SKM-1 (cell line): ENCODE results near the gene SLCO3A1.
"Not testable (repeated sequence)": the region's sequence is repeated elsewhere in the genome, so short reads cannot be mapped to it uniquely, and the experiment has no call there.

Source experiments
- DNase-seq: peaks from one replicate; lab custom pipeline; 2025; ENCODE audit not compliant: unreplicated experiment; lab: John Stamatoyannopoulos, UW

The SLCO3A1 gene

GRCh38 chr15:91961357-91961756, 107.8 kb downstream of the SLCO3A1 start:
- no peak for DNase-seq

DNA sequence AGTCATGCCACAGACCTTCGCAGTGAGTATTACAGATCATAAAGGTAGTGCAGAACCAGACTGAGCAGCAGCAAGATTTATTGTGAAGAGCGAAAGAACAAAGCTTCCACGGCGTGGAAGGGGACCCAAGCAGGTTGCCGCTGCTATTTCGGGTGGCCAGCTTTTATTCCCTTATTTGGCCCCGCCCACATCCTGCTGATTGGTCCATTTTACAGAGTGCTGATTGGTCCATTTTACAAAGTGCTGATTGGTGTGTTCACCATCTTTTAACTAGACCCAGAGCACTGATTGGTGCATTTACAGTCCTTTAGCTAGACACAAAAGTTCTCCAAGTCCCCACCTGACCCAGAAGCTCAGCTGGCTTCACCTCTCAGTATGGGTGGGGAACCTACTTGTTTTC, 110.2 kb downstream of the SLCO3A1 start:
- not testable (repeated sequence) for DNase-seq

DNA sequence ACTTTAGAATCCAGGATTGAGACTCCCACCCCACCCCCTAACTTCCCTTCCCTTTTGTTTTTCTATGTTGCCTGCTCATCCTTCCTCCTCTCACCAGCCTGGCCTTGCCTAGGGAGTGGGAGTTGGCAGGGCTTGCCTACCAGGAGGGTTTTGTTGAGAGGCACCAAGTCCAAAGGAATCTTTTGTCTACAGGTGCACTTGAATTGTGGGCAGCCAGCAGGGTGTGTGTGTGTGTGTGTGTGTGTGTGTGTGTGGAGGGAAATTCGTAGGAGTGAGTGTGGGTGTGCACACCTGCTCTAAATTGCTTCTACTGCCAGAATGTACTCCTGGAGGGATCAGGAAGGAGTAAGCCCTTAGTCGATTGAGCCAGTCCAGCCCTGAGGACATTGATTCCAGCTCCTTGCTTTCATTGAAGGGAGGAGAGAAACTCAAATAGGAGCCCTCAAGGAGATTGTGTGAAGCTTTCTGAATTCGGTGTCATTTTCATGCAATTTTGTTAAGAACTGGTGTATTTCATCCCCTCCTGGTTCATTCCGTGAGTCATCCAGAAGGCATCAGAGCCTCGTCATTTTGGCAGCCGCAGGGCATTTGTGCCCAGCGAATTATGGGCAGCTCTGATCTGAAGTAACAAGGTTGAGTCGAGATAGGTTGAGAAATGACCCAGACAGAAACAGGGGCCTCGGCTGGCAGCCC, 112.1 kb downstream of the SLCO3A1 start:
- DNase-seq: no peak

- no peak for DNase-seq
These were observed 112.7 kb downstream of the SLCO3A1 start for GRCh38 chr15:91966194-91966552.

DNA sequence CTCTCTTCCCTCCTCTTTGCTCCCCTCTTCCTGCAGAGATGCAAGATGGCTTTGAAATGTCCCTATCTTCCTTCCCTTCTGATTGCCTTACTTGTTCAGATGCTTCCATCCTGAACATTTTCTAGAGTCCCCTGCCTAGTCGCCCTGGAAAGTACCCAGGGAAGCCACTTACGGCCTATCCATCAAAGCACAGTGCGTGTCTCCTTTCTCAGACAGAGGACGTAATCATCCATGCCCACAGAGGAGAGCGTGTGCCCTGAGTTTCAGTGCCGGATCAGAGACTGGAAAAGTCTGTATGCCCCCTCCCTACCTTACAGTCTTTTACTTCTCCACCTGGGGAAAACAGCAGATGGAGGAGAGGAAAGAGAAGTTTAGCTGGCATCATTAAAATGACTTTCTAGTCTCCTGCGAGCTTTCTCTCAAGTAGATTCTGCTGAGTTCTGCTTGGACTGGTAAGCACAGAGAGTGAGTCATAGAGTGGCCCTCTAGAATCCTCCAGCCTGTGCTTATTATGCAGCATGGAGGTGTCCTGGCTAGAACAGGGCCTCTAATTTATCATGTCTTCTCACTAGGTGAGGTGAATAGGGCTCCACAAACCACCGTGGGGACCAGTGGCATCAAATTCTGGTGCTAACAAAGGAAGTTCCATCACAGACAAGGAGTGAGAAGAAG, 114.6 kb downstream of the SLCO3A1 start:
- DNase-seq: no peak

- no peak for DNase-seq
These were observed 115.1 kb downstream of the SLCO3A1 start for GRCh38 chr15:91968610-91969009.

DNA sequence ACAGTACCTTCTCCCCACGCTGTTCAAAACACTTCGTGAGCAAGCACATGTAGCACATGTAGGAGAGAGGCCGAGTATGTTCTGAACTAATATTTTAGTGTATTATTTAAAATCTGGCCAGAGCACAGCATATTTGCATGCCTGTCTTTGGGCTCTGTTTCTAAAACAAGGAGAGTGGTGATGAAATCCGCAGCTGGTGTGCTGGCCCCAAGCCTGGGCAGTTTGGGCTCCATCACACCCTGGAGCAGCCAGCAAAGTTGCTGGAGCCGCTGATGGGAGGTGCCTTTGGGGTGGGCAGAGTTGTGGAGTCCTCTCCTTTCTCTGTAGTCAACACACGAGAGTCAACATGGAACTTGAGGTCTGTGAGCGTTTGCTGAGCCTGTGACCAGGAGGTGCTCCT, 116.6 kb downstream of the SLCO3A1 start:
- DNase-seq: no peak

GRCh38 chr15:91973481-91973880, 120.0 kb downstream of the SLCO3A1 start:
- no peak for DNase-seq

DNA sequence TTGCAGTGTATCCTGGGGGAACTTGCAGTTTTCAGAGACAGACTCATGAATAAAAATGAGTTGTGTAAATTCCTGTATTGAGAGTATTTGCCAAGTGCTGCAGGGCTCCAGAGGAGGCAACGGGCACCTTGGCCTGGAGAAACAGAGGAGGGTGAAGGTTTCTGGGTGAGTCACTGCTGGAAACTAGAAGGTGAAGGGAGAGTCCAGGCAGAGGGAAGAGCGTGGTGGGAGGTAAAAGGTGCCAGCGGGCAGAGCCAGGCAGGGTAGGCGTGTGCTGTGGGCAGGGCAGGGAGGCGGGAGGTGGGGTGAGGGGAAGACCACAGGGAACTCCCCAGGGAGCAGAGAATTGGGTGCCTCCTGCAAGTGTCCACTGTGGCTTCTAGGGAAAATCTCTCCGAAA, 120.8 kb downstream of the SLCO3A1 start:
- no peak for DNase-seq

- no peak for DNase-seq
These were observed 121.9 kb downstream of the SLCO3A1 start for GRCh38 chr15:91975241-91975978.

- DNase-seq: no peak
These were observed 123.5 kb downstream of the SLCO3A1 start for GRCh38 chr15:91976966-91977365.

GRCh38 chr15:91980502-91981267, 127.2 kb downstream of the SLCO3A1 start:
- DNase-seq: no peak

- DNase-seq: no peak
These were observed 128.6 kb downstream of the SLCO3A1 start for GRCh38 chr15:91981821-91982800.

GRCh38 chr15:91983729-91984340, 130.3 kb downstream of the SLCO3A1 start:
- DNase-seq: no peak

DNA sequence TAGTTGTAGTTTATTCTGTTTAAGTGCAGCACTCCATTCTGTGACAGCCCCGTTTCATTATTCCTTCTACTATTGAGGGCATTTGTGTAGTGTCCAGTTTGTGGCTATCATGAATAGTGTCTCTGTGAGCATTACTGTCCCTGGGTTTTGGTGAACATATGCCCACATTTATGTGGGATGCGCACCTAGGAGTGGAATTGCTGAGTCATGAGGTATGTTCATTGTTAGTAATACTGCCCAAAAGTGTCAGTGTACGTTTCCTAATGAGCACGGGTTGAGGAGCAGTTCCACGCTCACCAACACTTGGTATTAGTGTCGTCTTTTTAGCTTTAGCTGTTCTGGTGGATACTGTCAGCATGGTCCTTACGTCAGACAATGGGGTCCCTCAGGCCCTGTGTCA, 131.8 kb downstream of the SLCO3A1 start:
- DNase-seq: no peak

- no peak for DNase-seq
These were observed 134.6 kb downstream of the SLCO3A1 start for GRCh38 chr15:91988071-91988470.

DNA sequence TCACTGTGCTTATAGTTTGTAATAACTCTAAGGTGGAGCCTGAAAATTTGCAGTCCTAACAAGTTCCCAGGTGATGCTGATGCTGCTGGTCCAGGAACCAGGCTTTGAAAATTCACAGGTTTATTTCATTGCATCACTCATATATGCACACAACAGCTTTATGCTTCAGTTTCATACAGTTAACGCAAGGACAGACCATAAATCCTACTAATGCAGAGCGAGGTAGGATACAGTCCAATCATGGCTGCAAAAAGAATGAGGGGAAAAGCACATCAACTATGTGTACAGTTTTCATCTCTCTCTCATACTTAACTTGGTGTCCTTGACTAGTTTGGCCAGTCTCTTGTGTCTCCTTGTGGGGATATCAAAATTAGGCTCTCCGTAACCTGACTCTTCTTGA, 135.1 kb downstream of the SLCO3A1 start:
- DNase-seq: no peak

GRCh38 chr15:91989821-91990220, 136.3 kb downstream of the SLCO3A1 start:
- DNase-seq: no peak

- DNase-seq: peak; percentile 36
These were observed 139.4 kb downstream of the SLCO3A1 start for GRCh38 chr15:91992945-91993344.

DNA sequence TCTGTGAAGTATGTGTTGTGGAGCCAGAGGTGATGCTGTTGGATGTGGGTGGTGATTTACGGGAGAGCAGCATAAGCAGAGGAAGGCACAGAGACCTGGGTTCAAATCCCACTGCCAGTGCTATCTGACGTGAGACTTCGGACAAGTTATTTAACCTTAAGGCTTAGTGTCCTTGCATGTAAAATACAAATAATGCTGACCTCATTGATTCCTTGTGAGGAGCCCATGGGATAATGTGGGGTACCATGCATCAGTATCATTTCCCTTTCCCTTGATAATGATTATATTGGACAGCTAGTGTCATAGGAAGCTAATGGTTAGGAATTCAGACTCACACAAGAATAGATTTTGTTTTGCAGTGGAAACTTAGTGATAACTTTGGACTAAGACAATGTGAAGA, 141.6 kb downstream of the SLCO3A1 start:
- no peak for DNase-seq
